Nephron (organoid): ENCODE measurements around the gene NDUFA12.
A peak's percentile ranks its signal among the peaks of the same experiment; 100 is the strongest.

Experiments
- H3K27ac Mint-ChIP-seq, 3 experiments: 2 replicates each; pipeline ENCODE4 v1.8.0; 2020; ENCODE audit warnings: mixed read lengths in 3 of 3, mild to moderate bottlenecking in 2 of 3, moderate library complexity in 1 of 3
- H3K27me3 Mint-ChIP-seq: 2 replicates; pipeline ENCODE4 v1.8.0; 2021; ENCODE audit warnings: low read depth, mild to moderate bottlenecking, moderate library complexity, mixed read lengths
- H3K36me3 Mint-ChIP-seq: 2 replicates; pipeline ENCODE4 v1.8.0; 2020; ENCODE audit warnings: low read depth, mixed read lengths
- H3K4me1 Mint-ChIP-seq: 2 replicates; pipeline ENCODE4 v1.8.0; 2020; ENCODE audit warnings: mixed read lengths
- H3K4me3 Mint-ChIP-seq, 3 experiments: 2 replicates each; pipeline ENCODE4 v1.8.0; 2020; ENCODE audit warnings: mild to moderate bottlenecking in 3 of 3, mixed read lengths in 3 of 3, moderate library complexity in 2 of 3
- H3K9me3 Mint-ChIP-seq: 2 replicates; pipeline ENCODE4 v1.8.0; 2020; ENCODE audit warnings: mixed read lengths
- CTCF ChIP-seq, 3 experiments: fragments of 200-600 bp; sonication (generic); IDR thresholded peaks; one replicate each; pipeline ENCODE4 v1.5.0; 2021; ENCODE audit warnings: antibody characterized with exemption in 3 of 3; ENCODE audit not compliant: unreplicated experiment in 3 of 3

The NDUFA12 gene

GRCh38 chr12:94940771-94941170, 62.7 kb downstream of the NDUFA12 start:
- no peak overlapping the region for H3K4me3 Mint-ChIP-seq
- no peak for TF ChIP-seq CTCF (IDR thresholded peaks at IDR 0.05; ENCODE audit: unreplicated experiment in 3 of 3)
- H3K4me1 Mint-ChIP-seq = peaks cover 12% of the 10 kb centered on the region
- H3K27ac Mint-ChIP-seq = peak overlapping the region in 1 of 3 experiments; percentile 82
- no peaks in the 10 kb centered on the region for H3K36me3 Mint-ChIP-seq
- H3K27me3 Mint-ChIP-seq = peaks cover 4% of the 10 kb centered on the region
- peaks cover 6% of the 10 kb centered on the region for H3K9me3 Mint-ChIP-seq

DNA sequence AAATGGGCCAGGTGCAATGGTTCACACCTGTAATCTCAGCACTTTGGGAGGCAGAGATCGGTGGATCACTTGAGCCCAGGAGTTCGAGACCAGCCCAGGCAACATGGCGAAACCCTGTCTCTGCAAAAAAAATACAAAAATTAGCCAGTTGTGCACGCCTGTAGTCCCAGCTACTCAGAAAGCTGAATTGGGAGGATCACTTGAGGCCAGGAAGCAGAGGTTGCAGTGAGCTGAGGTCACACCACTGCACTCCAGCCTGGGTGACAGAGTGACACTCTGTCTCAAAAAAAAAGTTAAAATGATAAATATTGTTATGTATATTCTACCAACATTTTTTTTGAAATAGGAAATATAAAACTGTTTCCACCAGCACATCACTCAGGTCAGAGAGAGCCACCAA, 64.9 kb downstream of the NDUFA12 start:
- no peak overlapping the region for H3K4me3 Mint-ChIP-seq
- peaks cover 4% of the 10 kb centered on the region for H3K9me3 Mint-ChIP-seq
- peaks cover 12% of the 10 kb centered on the region for H3K4me1 Mint-ChIP-seq
- no peak overlapping the region for H3K27ac Mint-ChIP-seq
- H3K36me3 Mint-ChIP-seq = no peaks in the 10 kb centered on the region
- peaks cover 4% of the 10 kb centered on the region for H3K27me3 Mint-ChIP-seq
- TF ChIP-seq CTCF (IDR thresholded peaks at IDR 0.05; ENCODE audit: unreplicated experiment in 3 of 3) = no peak

- Mint-ChIP-seq H3K4me3 (no peak overlapping the region), H3K27ac (no peak overlapping the region), H3K4me1 (no peaks in the 10 kb centered on the region), H3K27me3 (no peaks in the 10 kb centered on the region), H3K9me3 (no peaks in the 10 kb centered on the region), H3K36me3 (no peaks in the 10 kb centered on the region)
- no peak for TF ChIP-seq CTCF (IDR thresholded peaks at IDR 0.05; ENCODE audit: unreplicated experiment in 3 of 3)
These were observed 72.7 kb downstream of the NDUFA12 start for GRCh38 chr12:94930772-94931171.

- H3K27me3 Mint-ChIP-seq = no peaks in the 10 kb centered on the region
- H3K27ac Mint-ChIP-seq = no peak overlapping the region
- no peaks in the 10 kb centered on the region for H3K36me3 Mint-ChIP-seq
- H3K4me1 Mint-ChIP-seq = no peaks in the 10 kb centered on the region
- no peak for TF ChIP-seq CTCF (IDR thresholded peaks at IDR 0.05; ENCODE audit: unreplicated experiment in 3 of 3)
- H3K4me3 Mint-ChIP-seq = no peak overlapping the region
- H3K9me3 Mint-ChIP-seq = no peaks in the 10 kb centered on the region
These were observed 73.3 kb downstream of the NDUFA12 start for GRCh38 chr12:94930216-94930654.

DNA sequence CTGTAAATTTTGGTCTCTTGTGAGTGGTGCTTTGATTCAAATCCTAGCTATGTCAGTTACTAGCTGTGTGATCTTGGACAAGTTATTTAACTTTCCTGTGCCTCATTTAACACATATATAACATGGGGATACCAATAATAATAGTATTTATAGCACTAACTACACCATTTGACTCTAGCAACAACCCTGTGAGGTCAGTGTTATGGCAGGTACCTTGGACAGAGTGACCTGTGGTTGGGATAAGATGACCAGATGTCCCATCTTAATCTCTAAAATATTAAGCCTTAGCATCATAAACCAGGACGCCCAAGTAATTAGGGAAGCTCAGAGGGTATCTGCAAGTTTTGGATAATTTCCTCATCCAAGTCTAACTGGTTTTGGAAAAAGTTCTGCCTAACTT, 73.7 kb downstream of the NDUFA12 start:
- H3K9me3 Mint-ChIP-seq = no peaks in the 10 kb centered on the region
- no peaks in the 10 kb centered on the region for H3K36me3 Mint-ChIP-seq
- H3K4me3 Mint-ChIP-seq = no peak overlapping the region
- no peaks in the 10 kb centered on the region for H3K4me1 Mint-ChIP-seq
- H3K27me3 Mint-ChIP-seq = no peaks in the 10 kb centered on the region
- no peak for TF ChIP-seq CTCF (IDR thresholded peaks at IDR 0.05; ENCODE audit: unreplicated experiment in 3 of 3)
- no peak overlapping the region for H3K27ac Mint-ChIP-seq

- H3K27me3 Mint-ChIP-seq = peaks cover 9% of the 10 kb centered on the region
- no peaks in the 10 kb centered on the region for H3K36me3 Mint-ChIP-seq
- no peak for TF ChIP-seq CTCF (IDR thresholded peaks at IDR 0.05; ENCODE audit: unreplicated experiment in 3 of 3)
- no peaks in the 10 kb centered on the region for H3K9me3 Mint-ChIP-seq
- no peak overlapping the region for H3K27ac Mint-ChIP-seq
- no peaks in the 10 kb centered on the region for H3K4me1 Mint-ChIP-seq
- H3K4me3 Mint-ChIP-seq = no peak overlapping the region
These were observed 77.8 kb downstream of the NDUFA12 start for GRCh38 chr12:94925729-94926128.
